H1 (cell line): ENCODE data around the gene RARA. TPM values are rescaled to one million over a fixed set of nuclear protein-coding genes. Genes with fewer than 3 reads are reported as not detected.

Experiments
- CHD7 ChIP-seq: fragments of 300-600 bp; sonication (generic); IDR thresholded peaks from 2 replicates; pipeline ENCODE4 v1.7.1; 2012; ENCODE audit warnings: low read length, moderate library complexity, mild to moderate bottlenecking, inconsistent platforms; ENCODE audit not compliant: insufficient replicate concordance
- E2F6 ChIP-seq: IDR thresholded peaks from 2 replicates; pipeline ENCODE4 v1.6.1; 2012; ENCODE audit warnings: inconsistent platforms
- JUND ChIP-seq: IDR thresholded peaks from 2 replicates; pipeline ENCODE4 v1.6.1; 2011; ENCODE audit warnings: mild to moderate bottlenecking, improper control_type of control experiment, low read length
- MAFK ChIP-seq: IDR thresholded peaks from 2 replicates; pipeline ENCODE4 v1.6.1; 2012; ENCODE audit warnings: low read depth, mild to moderate bottlenecking, improper control_type of control experiment, low read length
- MAX ChIP-seq: IDR thresholded peaks from 2 replicates; pipeline ENCODE4 v1.6.1; 2012; ENCODE audit warnings: inconsistent platforms
- RXRA ChIP-seq: IDR thresholded peaks from 2 replicates; pipeline ENCODE4 v1.6.1; 2011; ENCODE audit warnings: low read depth, mild to moderate bottlenecking, low read length, moderate library complexity; ENCODE audit not compliant: insufficient read depth
- SIX5 ChIP-seq: IDR thresholded peaks from 2 replicates; pipeline ENCODE4 v1.6.1; 2011; ENCODE audit warnings: mild to moderate bottlenecking, low read depth, low read length
- SUZ12 ChIP-seq: fragments of 200-600 bp; sonication (generic); IDR thresholded peaks from 2 replicates; pipeline ENCODE4 v1.6.1; 2012; ENCODE audit warnings: mild to moderate bottlenecking, inconsistent platforms, low read length, moderate library complexity, mixed read lengths
- USF2 ChIP-seq: IDR thresholded peaks from 2 replicates; pipeline ENCODE4 v1.6.1; 2011; ENCODE audit warnings: low read length, improper control_type of control experiment
- YY1 ChIP-seq: IDR thresholded peaks from 2 replicates; pipeline ENCODE4 v1.6.1; 2011; ENCODE audit warnings: low read depth, mild to moderate bottlenecking, low read length
- polyA plus RNA-seq, 7 experiments: library from polyadenylated mRNA; depleted of rRNA in 3 of 7; stranded (reverse) in 5 of 7; unstranded in 2 of 7; fragments of >200 nt in 5 of 7; fragments of 200-250 nt in 2 of 7; gene quantifications; 1 replicate in 5 of 7; 2 replicates in 1 of 7; 4 replicates in 1 of 7; pipeline versions ENCODE4 v1.2.1 to v1.2.3, GENCODE V29; 2011 to 2013; ENCODE audit warnings: missing spikeins in 2 of 7, mixed read lengths in 2 of 7
- total RNA-seq: library from RNA; stranded (reverse); fragmentation: NEBNext Ultra II Directional; extraction: Animal tissue kit (Norgen Biotek cat#: 25700); gene quantifications from 2 replicates; pipeline ENCODE4 v1.2.1, GENCODE V29; 2021

RARA gene
- total and polyA plus RNA-seq, 2 of the 8 experiments (the other 6 are each of a cell fraction or from before 2014, with no cell fraction given), result 4.4 to 16.5 TPM

GRCh38 chr17:40281663-40282062 lies 27.3 kb upstream of the RARA start (continued):
- no peak for TF ChIP-seq CHD7
- TF ChIP-seq YY1, result peak; percentile 62; the same call in 1 of the 2 replicates
- TF ChIP-seq RXRA, result no peak
- TF ChIP-seq E2F6, result peak; percentile 16; the same call in 1 of the 2 replicates
- TF ChIP-seq SIX5, result no peak
- TF ChIP-seq MAFK, result no peak
- no peak for TF ChIP-seq SUZ12
- TF ChIP-seq MAX, result peak; percentile 85
- TF ChIP-seq USF2, result no peak
- 0 out of 2 replicates have a peak, but pooled peaks have one; percentile 18 for TF ChIP-seq JUND
